Parathyroid adenoma (tissue), 2 donors: ENCODE measurements around the gene XYLT1.

Experiments
- H2AFZ ChIP-seq: fragments of 300-600 bp; sonication (generic); one replicate; pipeline ENCODE4 v1.7.0; 2017; ENCODE audit warnings: antibody characterized with exemption, mild to moderate bottlenecking
- H3K27ac ChIP-seq: fragments of 300-600 bp; sonication (generic); one replicate; pipeline ENCODE4 v1.7.0; 2017
- H3K27me3 ChIP-seq: fragments of 300-600 bp; sonication (generic); one replicate; pipeline ENCODE4 v1.7.0; 2017; ENCODE audit warnings: low read length; ENCODE audit not compliant: control insufficient read depth, insufficient read depth
- H3K36me3 ChIP-seq: fragments of 300-600 bp; sonication (generic); one replicate; pipeline ENCODE4 v1.7.0; 2017; ENCODE audit warnings: low read length; ENCODE audit not compliant: control insufficient read depth, insufficient read depth
- H3K4me1 ChIP-seq: fragments of 300-600 bp; sonication (generic); one replicate; pipeline ENCODE4 v1.7.0; 2017; ENCODE audit warnings: control low read depth
- H3K4me2 ChIP-seq: fragments of 300-600 bp; sonication (generic); one replicate; pipeline ENCODE4 v1.7.0; 2017; ENCODE audit warnings: low read length
- H3K4me3 ChIP-seq: fragments of 300-600 bp; sonication (generic); one replicate; pipeline ENCODE4 v1.7.0; 2017; ENCODE audit warnings: low read depth, low read length
- H3K79me2 ChIP-seq: fragments of 300-600 bp; sonication (generic); one replicate; pipeline ENCODE4 v1.7.0; 2017; ENCODE audit warnings: control low read depth
- H3K9ac ChIP-seq: fragments of 300-600 bp; sonication (generic); one replicate; pipeline ENCODE4 v1.7.0; 2017; ENCODE audit warnings: mild to moderate bottlenecking
- H3K9me3 ChIP-seq: fragments of 300-600 bp; sonication (generic); one replicate; pipeline ENCODE4 v1.7.0; 2017; ENCODE audit warnings: low read length; ENCODE audit not compliant: control insufficient read depth
- TF ChIP-seq, protein P1 (sequence below): fragments of 300-600 bp; sonication (generic); IDR thresholded peaks from one replicate; pipeline ENCODE4 v1.7.0; 2017; ENCODE audit warnings: antibody characterized with exemption, mild to moderate bottlenecking
- donor health status: primary hyperparathyroidism.

XYLT1 gene

GRCh38 chr16:17289674-17290635, 180.8 kb downstream of the XYLT1 start:
- no peaks in the 10 kb centered on the region for H3K79me2 ChIP-seq
- no peaks in the 10 kb centered on the region for H3K27me3 ChIP-seq
- no peak overlapping the region for H3K4me3 ChIP-seq
- no peaks in the 10 kb centered on the region for H3K9me3 ChIP-seq
- TF ChIP-seq, protein P1, sequence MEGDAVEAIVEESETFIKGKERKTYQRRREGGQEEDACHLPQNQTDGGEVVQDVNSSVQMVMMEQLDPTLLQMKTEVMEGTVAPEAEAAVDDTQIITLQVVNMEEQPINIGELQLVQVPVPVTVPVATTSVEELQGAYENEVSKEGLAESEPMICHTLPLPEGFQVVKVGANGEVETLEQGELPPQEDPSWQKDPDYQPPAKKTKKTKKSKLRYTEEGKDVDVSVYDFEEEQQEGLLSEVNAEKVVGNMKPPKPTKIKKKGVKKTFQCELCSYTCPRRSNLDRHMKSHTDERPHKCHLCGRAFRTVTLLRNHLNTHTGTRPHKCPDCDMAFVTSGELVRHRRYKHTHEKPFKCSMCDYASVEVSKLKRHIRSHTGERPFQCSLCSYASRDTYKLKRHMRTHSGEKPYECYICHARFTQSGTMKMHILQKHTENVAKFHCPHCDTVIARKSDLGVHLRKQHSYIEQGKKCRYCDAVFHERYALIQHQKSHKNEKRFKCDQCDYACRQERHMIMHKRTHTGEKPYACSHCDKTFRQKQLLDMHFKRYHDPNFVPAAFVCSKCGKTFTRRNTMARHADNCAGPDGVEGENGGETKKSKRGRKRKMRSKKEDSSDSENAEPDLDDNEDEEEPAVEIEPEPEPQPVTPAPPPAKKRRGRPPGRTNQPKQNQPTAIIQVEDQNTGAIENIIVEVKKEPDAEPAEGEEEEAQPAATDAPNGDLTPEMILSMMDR, result no peak
- H3K4me2 ChIP-seq, result no peak overlapping the region
- no peaks in the 10 kb centered on the region for H3K4me1 ChIP-seq
- H3K27ac ChIP-seq, result no peak overlapping the region
- H2AFZ ChIP-seq, result no peak overlapping the region
- H3K36me3 ChIP-seq, result no peaks in the 10 kb centered on the region
- no peak overlapping the region for H3K9ac ChIP-seq

DNA sequence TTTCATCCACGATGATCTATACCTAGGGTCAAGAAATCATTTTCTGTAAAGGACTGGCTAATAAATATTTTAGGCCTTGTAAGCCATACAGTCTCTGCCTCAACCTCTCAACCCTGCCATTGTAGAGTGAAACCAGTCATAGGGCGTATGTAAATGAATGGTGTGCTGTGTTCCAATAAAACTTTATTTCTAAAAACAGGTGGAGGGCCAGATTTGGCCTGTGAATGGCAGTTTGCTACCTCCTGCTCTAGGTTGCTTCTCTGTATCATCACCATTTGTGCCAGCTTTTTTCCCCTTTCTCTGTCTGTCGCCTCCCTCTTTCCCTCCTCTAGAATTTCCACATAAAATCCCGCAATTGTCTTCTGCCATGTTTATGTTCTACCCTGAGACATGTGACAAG, 181.7 kb downstream of the XYLT1 start:
- no peak overlapping the region for H3K27ac ChIP-seq
- no peaks in the 10 kb centered on the region for H3K36me3 ChIP-seq
- TF ChIP-seq, protein P1, result no peak

GRCh38 chr16:17287166-17287800, 183.5 kb downstream of the XYLT1 start:
- Histone ChIP-seq H3K27me3 (no peaks in the 10 kb centered on the region), H2AFZ (no peak overlapping the region), H3K4me3 (no peak overlapping the region), H3K9me3 (no peaks in the 10 kb centered on the region), H3K79me2 (no peaks in the 10 kb centered on the region), H3K36me3 (no peaks in the 10 kb centered on the region), H3K4me1 (no peaks in the 10 kb centered on the region), H3K4me2 (no peak overlapping the region), H3K27ac (no peak overlapping the region), H3K9ac (no peak overlapping the region)
- TF ChIP-seq, protein P1, result no peak

More for the DNA sequence above, 181.7 kb downstream of the XYLT1 start:
- Histone ChIP-seq H3K4me3 (no peak overlapping the region), H3K4me1 (no peaks in the 10 kb centered on the region), H3K4me2 (no peak overlapping the region), H3K79me2 (no peaks in the 10 kb centered on the region), H3K27me3 (no peaks in the 10 kb centered on the region), H3K9me3 (no peaks in the 10 kb centered on the region), H2AFZ (no peak overlapping the region), H3K9ac (no peak overlapping the region)

- Histone ChIP-seq H3K4me3 (no peak overlapping the region), H3K27ac (no peak overlapping the region), H3K36me3 (no peaks in the 10 kb centered on the region), H3K27me3 (no peaks in the 10 kb centered on the region), H2AFZ (no peak overlapping the region), H3K4me1 (no peaks in the 10 kb centered on the region), H3K9me3 (no peaks in the 10 kb centered on the region), H3K4me2 (no peak overlapping the region), H3K9ac (no peak overlapping the region), H3K79me2 (no peaks in the 10 kb centered on the region)
- TF ChIP-seq, protein P1, result no peak
Observed at GRCh38 chr16:17286443-17286842, 184.3 kb downstream of the XYLT1 start.
